BJ (cell line): ENCODE measurements around the gene LRIG1. TPM values are rescaled to one million over a fixed set of nuclear protein-coding genes. Genes with fewer than 3 reads are reported as not detected.

Experiments used
- CTCF ChIA-PET: fragments of 350-600 bp; formaldehyde crosslinking; extraction: SDS; loops from one replicate; lab custom pipeline; 2021; ENCODE audit warnings: antibody characterized with exemption, inconsistent platforms; lab: Yijun Ruan, JAX
- POLR2A ChIA-PET: fragments of 300-600 bp; sonication (Branson Sonifier 250); formaldehyde crosslinking; extraction: SDS; loops from one replicate; lab custom pipeline; 2021; ENCODE audit warnings: antibody characterized with exemption; lab: Charles Lee
- DNase-seq: peaks from one replicate; pipeline ENCODE4 v3.0.0-alpha.2; 2011; ENCODE audit warnings: low read depth
- H3K27me3 ChIP-seq: 2 replicates; pipeline ENCODE4 v1.6.0; 2011; ENCODE audit warnings: low read length; ENCODE audit not compliant: control insufficient read depth, insufficient read depth
- H3K36me3 ChIP-seq: 2 replicates; pipeline ENCODE4 v1.5.1; 2011; ENCODE audit warnings: low read length; ENCODE audit not compliant: control insufficient read depth, insufficient read depth
- H3K4me3 ChIP-seq: 2 replicates; pipeline ENCODE4 v1.5.1; 2011; ENCODE audit warnings: low read depth, mild to moderate bottlenecking, control low read depth, low read length
- CTCF ChIP-seq: IDR thresholded peaks from 2 replicates; pipeline ENCODE4 v1.5.1; 2011; ENCODE audit warnings: low read depth, mild to moderate bottlenecking, control low read depth, inconsistent platforms, low read length, moderate library complexity; ENCODE audit not compliant: insufficient read depth
- polyA plus RNA-seq: library from polyadenylated mRNA; depleted of rRNA; stranded (reverse); fragments of >200 nt; gene quantifications from 2 replicates; pipeline ENCODE4 v1.2.3, GENCODE V29; 2011

The LRIG1 gene
- polyA plus RNA-seq, 1 experiment: 13.0 TPM

DNA sequence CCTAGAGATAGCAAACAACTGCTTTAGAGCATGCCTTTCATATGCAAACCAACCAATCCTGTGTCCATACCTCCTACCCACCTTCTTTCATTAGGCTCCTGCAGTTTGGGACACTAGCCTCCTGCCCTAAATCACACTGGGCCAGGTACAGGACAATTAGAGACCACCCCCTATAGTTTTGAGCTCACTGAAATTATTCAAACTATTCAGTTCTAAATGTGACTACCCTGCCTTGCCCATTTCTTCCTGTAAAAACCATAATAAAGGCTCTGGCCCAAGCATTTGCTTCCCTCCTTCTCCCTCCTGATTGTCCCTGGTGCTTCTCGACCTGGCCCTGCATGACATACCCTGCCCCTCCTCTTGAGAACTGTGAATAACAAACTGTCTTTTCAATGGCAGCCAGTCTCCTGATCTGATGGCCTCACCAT lies 31.4 kb upstream of the LRIG1 start:
- no peak for DNase-seq
- ChIA-PET CTCF (interaction anchor here (0.6 kb wide), 1 partner anchor 300 kb away, joined by 3 read pairs; no protein-coding TSS in a partner anchor), POLR2A (no interaction called here)
- no peaks in the 10 kb centered on the region for H3K27me3 ChIP-seq
- no peaks in the 10 kb centered on the region for H3K36me3 ChIP-seq
- TF ChIP-seq CTCF: no peak
- no peak overlapping the region for H3K4me3 ChIP-seq

DNA sequence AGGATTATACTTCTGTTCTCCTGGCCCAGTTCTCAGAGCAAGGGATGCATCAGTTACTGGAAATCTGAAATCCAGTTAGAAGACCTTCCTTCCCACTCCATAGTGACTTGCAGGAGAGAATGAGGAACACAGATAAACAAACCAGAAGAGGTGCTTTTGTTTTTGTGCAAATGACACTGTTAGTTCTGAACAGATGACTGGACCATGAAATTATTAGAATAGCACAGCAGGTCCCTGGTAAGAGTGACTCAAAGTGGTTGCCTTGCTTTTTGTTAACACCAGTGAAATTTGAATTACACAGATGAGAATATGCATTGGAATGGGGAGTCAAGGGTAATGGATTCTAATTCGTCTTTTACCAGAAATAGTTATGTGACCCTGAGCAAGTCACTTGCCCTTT lies 30.4 kb upstream of the LRIG1 start:
- ChIA-PET CTCF (no interaction called here), POLR2A (no interaction called here)
- Histone ChIP-seq H3K4me3 (no peak overlapping the region), H3K36me3 (no peaks in the 10 kb centered on the region), H3K27me3 (no peaks in the 10 kb centered on the region)
- DNase-seq: no peak
- TF ChIP-seq CTCF: no peak

DNA sequence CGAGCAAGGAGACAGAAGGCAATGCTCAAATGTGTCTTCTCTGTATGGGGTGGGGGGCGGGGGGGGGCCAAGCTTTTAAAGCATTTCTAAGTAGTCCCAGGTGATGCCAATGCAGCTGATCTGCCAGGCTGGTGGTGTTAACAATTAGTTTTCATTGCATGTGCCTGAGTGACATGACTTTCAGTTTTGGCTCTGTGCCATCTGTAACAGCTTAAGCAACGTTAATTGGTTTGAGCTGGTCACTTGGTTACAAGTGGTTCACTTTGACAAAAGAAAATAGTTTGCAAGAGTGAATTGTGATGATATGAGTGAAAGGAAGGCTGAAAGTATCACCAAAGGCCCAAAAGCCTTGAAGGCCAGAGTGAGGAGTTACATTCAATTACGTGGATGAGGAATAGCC lies 26.4 kb upstream of the LRIG1 start:
- CTCF ChIA-PET: no interaction called here
- POLR2A ChIA-PET: no interaction called here
- no peaks in the 10 kb centered on the region for H3K36me3 ChIP-seq
- DNase-seq: no peak
- no peak overlapping the region for H3K4me3 ChIP-seq
- TF ChIP-seq CTCF: no peak
- H3K27me3 ChIP-seq: no peaks in the 10 kb centered on the region; the same call in 1 of the 2 replicates

GRCh38 chr3:66525771-66526170 lies 24.9 kb upstream of the LRIG1 start:
- Histone ChIP-seq H3K4me3 (no peak overlapping the region), H3K27me3 (no peaks in the 10 kb centered on the region; the same call in 1 of the 2 replicates), H3K36me3 (no peaks in the 10 kb centered on the region)
- ChIA-PET POLR2A (no interaction called here), CTCF (interaction anchor here (1.0 to 1.6 kb wide), 2 partner anchors 17 to 297 kb away, joined by 3 read pairs; no protein-coding TSS in a partner anchor)
- DNase-seq: no peak
- no peak for TF ChIP-seq CTCF

GRCh38 chr3:66520724-66521123 lies 19.9 kb upstream of the LRIG1 start:
- H3K4me3 ChIP-seq: no peak overlapping the region
- no peaks in the 10 kb centered on the region for H3K36me3 ChIP-seq
- POLR2A ChIA-PET: interaction anchor here (0.7 kb wide), 1 partner anchor 124 kb away, joined by 4 read pairs; no protein-coding TSS in a partner anchor
- DNase-seq: no peak
- no peak for TF ChIP-seq CTCF
- CTCF ChIA-PET: interaction anchor here (1.4 kb wide), 1 partner anchor 9 kb away, joined by 5 read pairs; no protein-coding TSS in a partner anchor
- no peaks in the 10 kb centered on the region; the same call in none of the 2 replicates for H3K27me3 ChIP-seq
